ENCODE measurements around the gene MUC4.

DNA sequence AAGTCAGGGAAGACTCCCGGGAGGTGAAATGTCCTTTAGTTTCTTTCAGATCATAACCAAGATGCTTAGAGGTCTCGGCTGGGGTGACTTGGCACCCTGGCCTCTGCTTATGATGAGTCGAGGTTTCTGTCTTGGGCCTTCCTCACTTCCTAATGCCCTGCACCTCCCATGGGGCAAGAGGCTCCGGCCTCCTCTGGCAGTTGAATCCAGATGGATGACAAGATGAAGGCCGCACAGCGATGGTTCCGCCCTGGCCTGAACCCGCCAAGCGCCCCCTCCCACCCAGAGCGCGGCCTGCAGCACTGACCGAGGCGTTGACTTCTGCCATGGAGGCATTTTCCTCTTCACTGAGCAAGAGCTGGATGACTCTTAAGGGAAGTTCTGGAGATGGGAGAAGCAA, 59.7 kb downstream of the MUC4 start:
- TF ChIP-seq, protein P1, sequence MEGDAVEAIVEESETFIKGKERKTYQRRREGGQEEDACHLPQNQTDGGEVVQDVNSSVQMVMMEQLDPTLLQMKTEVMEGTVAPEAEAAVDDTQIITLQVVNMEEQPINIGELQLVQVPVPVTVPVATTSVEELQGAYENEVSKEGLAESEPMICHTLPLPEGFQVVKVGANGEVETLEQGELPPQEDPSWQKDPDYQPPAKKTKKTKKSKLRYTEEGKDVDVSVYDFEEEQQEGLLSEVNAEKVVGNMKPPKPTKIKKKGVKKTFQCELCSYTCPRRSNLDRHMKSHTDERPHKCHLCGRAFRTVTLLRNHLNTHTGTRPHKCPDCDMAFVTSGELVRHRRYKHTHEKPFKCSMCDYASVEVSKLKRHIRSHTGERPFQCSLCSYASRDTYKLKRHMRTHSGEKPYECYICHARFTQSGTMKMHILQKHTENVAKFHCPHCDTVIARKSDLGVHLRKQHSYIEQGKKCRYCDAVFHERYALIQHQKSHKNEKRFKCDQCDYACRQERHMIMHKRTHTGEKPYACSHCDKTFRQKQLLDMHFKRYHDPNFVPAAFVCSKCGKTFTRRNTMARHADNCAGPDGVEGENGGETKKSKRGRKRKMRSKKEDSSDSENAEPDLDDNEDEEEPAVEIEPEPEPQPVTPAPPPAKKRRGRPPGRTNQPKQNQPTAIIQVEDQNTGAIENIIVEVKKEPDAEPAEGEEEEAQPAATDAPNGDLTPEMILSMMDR (conservative IDR thresholded peaks at IDR 0.05; ENCODE audit: low read length) = no peak
- no peak for TF ChIP-seq EZH2phosphoT487 (IDR thresholded peaks at IDR 0.05; ENCODE audit: borderline replicate concordance)
